H9 (cell line): ENCODE data around the gene CRYBG2. TPM values are rescaled to one million over a fixed set of nuclear protein-coding genes. Genes with fewer than 3 reads are reported as not detected.
A peak's percentile ranks its signal among the peaks of the same experiment; 100 is the strongest.

ENCODE experiments used
- DNase-seq: peaks from one replicate; pipeline ENCODE4 v3.0.0-alpha.2; 2017
- H2AFZ ChIP-seq: one replicate; pipeline ENCODE4 v1.6.1; 2013; ENCODE audit warnings: mild to moderate bottlenecking, low read length, control low read depth, moderate library complexity
- H2AK5ac ChIP-seq: 2 replicates; pipeline ENCODE4 v1.6.1; 2013; ENCODE audit warnings: low read length, control low read depth, mixed read lengths; ENCODE audit not compliant: insufficient read length
- H2BK120ac ChIP-seq: one replicate; pipeline ENCODE4 v1.6.1; 2013; ENCODE audit warnings: low read depth, mild to moderate bottlenecking, low read length, control low read depth, inconsistent platforms; ENCODE audit not compliant: poor library complexity, severe bottlenecking
- H2BK12ac ChIP-seq: 2 replicates; pipeline ENCODE4 v1.6.1; 2013; ENCODE audit warnings: low read length, control low read depth, mixed read lengths, low read depth; ENCODE audit not compliant: insufficient read length
- H2BK15ac ChIP-seq: 2 replicates; pipeline ENCODE4 v1.6.1; 2013; ENCODE audit warnings: low read depth, low read length, control low read depth
- H2BK20ac ChIP-seq: one replicate; pipeline ENCODE4 v1.6.1; 2013; ENCODE audit warnings: low read depth, mild to moderate bottlenecking, low read length, control low read depth, inconsistent platforms; ENCODE audit not compliant: poor library complexity, severe bottlenecking
- H2BK5ac ChIP-seq: 2 replicates; pipeline ENCODE4 v1.6.1; 2013; ENCODE audit warnings: low read length, control low read depth, mixed read lengths; ENCODE audit not compliant: insufficient read length
- H3K14ac ChIP-seq: 2 replicates; pipeline ENCODE4 v1.6.1; 2013; ENCODE audit warnings: low read length, control low read depth; ENCODE audit not compliant: insufficient read depth
- H3K18ac ChIP-seq: 2 replicates; pipeline ENCODE4 v1.6.1; 2013; ENCODE audit warnings: low read depth, mild to moderate bottlenecking, mixed read lengths, low read length, control low read depth; ENCODE audit not compliant: insufficient read length
- H3K23ac ChIP-seq: 2 replicates; pipeline ENCODE4 v1.6.1; 2013; ENCODE audit warnings: low read length, control low read depth, mixed read lengths, low read depth; ENCODE audit not compliant: insufficient read length
- H3K23me2 ChIP-seq: 2 replicates; pipeline ENCODE4 v1.6.1; 2013; ENCODE audit warnings: low read depth, mild to moderate bottlenecking, mixed read lengths, low read length, control low read depth; ENCODE audit not compliant: insufficient read length, poor library complexity, severe bottlenecking
- H3K27ac ChIP-seq: 2 replicates; pipeline ENCODE4 v1.5.1; 2013; ENCODE audit warnings: low read length, control low read depth, mixed read lengths, low read depth; ENCODE audit not compliant: insufficient read length
- H3K27me3 ChIP-seq: 2 replicates; pipeline ENCODE4 v1.6.1; 2013; ENCODE audit warnings: low read length, control low read depth, inconsistent platforms; ENCODE audit not compliant: insufficient read depth
- H3K4ac ChIP-seq: 2 replicates; pipeline ENCODE4 v1.6.1; 2013; ENCODE audit warnings: low read depth, mild to moderate bottlenecking, control low read depth, inconsistent platforms, low read length, moderate library complexity
- H3K4me1 ChIP-seq: 2 replicates; pipeline ENCODE4 v1.6.1; 2013; ENCODE audit warnings: low read length, control low read depth, inconsistent platforms; ENCODE audit not compliant: insufficient read depth
- H3K4me2 ChIP-seq: 2 replicates; pipeline ENCODE4 v1.6.1; 2013; ENCODE audit warnings: low read length, control low read depth, mixed read lengths; ENCODE audit not compliant: insufficient read length, insufficient read depth
- H3K56ac ChIP-seq: 2 replicates; pipeline ENCODE4 v1.6.1; 2013; ENCODE audit warnings: low read depth, mild to moderate bottlenecking, mixed read lengths, low read length, control low read depth; ENCODE audit not compliant: insufficient read length
- H3K79me1 ChIP-seq: 2 replicates; pipeline ENCODE4 v1.6.1; 2013; ENCODE audit warnings: low read depth, mild to moderate bottlenecking, moderate library complexity, low read length, control low read depth, inconsistent platforms; ENCODE audit not compliant: insufficient read depth, poor library complexity, severe bottlenecking
- H3K79me2 ChIP-seq: 2 replicates; pipeline ENCODE4 v1.6.1; 2013; ENCODE audit warnings: low read length, control low read depth, inconsistent platforms; ENCODE audit not compliant: insufficient read depth
- H3K9ac ChIP-seq: 2 replicates; pipeline ENCODE4 v1.6.1; 2013; ENCODE audit warnings: low read length, control low read depth, mixed read lengths; ENCODE audit not compliant: insufficient read length; ENCODE audit errors: extremely low read depth
- H3K9me3 ChIP-seq: one replicate; pipeline ENCODE4 v1.6.1; 2013; ENCODE audit warnings: low read depth, low read length, inconsistent platforms; ENCODE audit not compliant: control insufficient read depth
- H3T11ph ChIP-seq: one replicate; pipeline ENCODE4 v1.6.1; 2013; ENCODE audit warnings: mild to moderate bottlenecking, low read length, control low read depth, inconsistent platforms
- H4K20me1 ChIP-seq: one replicate; pipeline ENCODE4 v1.6.1; 2013; ENCODE audit not compliant: control insufficient read depth, insufficient read length, insufficient read depth
- H4K5ac ChIP-seq: 2 replicates; pipeline ENCODE4 v1.6.1; 2013; ENCODE audit warnings: low read depth, mild to moderate bottlenecking, mixed read lengths, low read length, control low read depth; ENCODE audit not compliant: insufficient read length
- H4K8ac ChIP-seq: replicated peaks from 2 replicates; pipeline ENCODE4 v1.6.1; 2013; ENCODE audit warnings: low read length, control low read depth, mixed read lengths, low read depth; ENCODE audit not compliant: insufficient read length
- H4K91ac ChIP-seq: 2 replicates; pipeline ENCODE4 v1.6.1; 2013; ENCODE audit warnings: low read depth, mild to moderate bottlenecking, moderate library complexity, mixed read lengths, low read length, control low read depth; ENCODE audit not compliant: insufficient read length
- H3K27ac Mint-ChIP-seq, 3 experiments: 2 replicates in 2 of 3; 3 replicates in 1 of 3; pipeline ENCODE4 v1.8.0; 2020 to 2021; ENCODE audit warnings: mixed read lengths in 3 of 3, mild to moderate bottlenecking in 1 of 3, moderate library complexity in 1 of 3
- H3K27me3 Mint-ChIP-seq: 2 replicates; pipeline ENCODE4 v1.8.0; 2021; ENCODE audit warnings: low read depth, mild to moderate bottlenecking, moderate library complexity, mixed read lengths
- H3K36me3 Mint-ChIP-seq, 3 experiments: 2 replicates in 2 of 3; 3 replicates in 1 of 3; pipeline ENCODE4 v1.8.0; 2020 to 2021; ENCODE audit warnings: low read depth in 3 of 3, mixed read lengths in 3 of 3; ENCODE audit not compliant: insufficient read depth in 1 of 3
- H3K4me1 Mint-ChIP-seq, 2 experiments: 2 replicates each; pipeline ENCODE4 v1.8.0; 2020; ENCODE audit warnings: mixed read lengths in 2 of 2
- H3K4me3 Mint-ChIP-seq, 2 experiments: 2 replicates in 1 of 2; 3 replicates in 1 of 2; pipeline ENCODE4 v1.8.0; 2020 to 2021; ENCODE audit warnings: mild to moderate bottlenecking in 2 of 2, mixed read lengths in 2 of 2, moderate library complexity in 1 of 2
- H3K9me3 Mint-ChIP-seq, 2 experiments: 2 replicates in 1 of 2; 3 replicates in 1 of 2; pipeline ENCODE4 v1.8.0; 2020; ENCODE audit warnings: mild to moderate bottlenecking in 2 of 2, mixed read lengths in 2 of 2, moderate library complexity in 1 of 2
- WGBS: extraction: QIAGEN DNeasy Blood & Tissue Kit; methylation state at CpG from one replicate; pipeline ENCODE4 v1.1.7; 2013; ENCODE audit warnings: missing lambda C conversion rate, low lambda C conversion rate, mixed read lengths; ENCODE audit not compliant: insufficient read length; ENCODE audit errors: extremely low coverage; 5-methylcytosine and 5-hydroxymethylcytosine counted together
- total RNA-seq: library from RNA; stranded (reverse); gene quantifications from 2 replicates; pipeline ENCODE4 v1.2.1, GENCODE V29; 2021
- TF ChIP-seq, protein P1 (sequence below): fragments of 200-600 bp; sonication (generic); conservative IDR thresholded peaks from 3 replicates; pipeline ENCODE4 v1.8.0; 2021; ENCODE audit warnings: antibody characterized with exemption, mild to moderate bottlenecking

The CRYBG2 gene
- total RNA-seq, 1 experiment from 2014 or later = 12.8 TPM

DNA sequence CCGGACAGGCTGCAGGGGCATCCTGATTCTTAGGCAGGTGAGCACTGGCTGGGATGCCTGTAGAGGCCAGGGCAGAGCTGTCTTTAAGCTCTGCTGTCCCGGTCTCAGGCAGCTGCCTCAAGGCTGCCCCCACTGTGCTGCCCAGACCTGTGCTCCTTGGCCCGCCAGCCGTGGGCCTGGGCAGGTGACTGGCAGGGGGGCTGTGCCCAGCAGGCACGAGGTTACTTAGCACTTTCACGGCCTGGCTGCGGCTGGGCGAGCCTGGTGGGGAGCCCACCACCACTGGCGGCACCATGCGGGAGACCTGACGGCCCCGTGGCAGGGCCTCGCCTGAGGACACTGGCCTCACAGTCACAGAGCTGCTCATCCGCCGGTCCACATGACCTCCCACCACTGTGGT is 8.2 kb downstream of the CRYBG2 start:
- no peak overlapping the region for H2BK15ac ChIP-seq
- no peak overlapping the region for H4K91ac ChIP-seq
- no peak overlapping the region for H3T11ph ChIP-seq
- H3K4me2 ChIP-seq = no peak overlapping the region
- H2BK12ac ChIP-seq = no peak overlapping the region
- peak; percentile 30 for DNase-seq
- H3K4me1 ChIP-seq = peaks cover 3% of the 10 kb centered on the region; the same call in 1 of the 2 replicates
- H3K18ac ChIP-seq = no peak overlapping the region
- H3K27ac Mint-ChIP-seq = no peak overlapping the region
- no peaks in the 10 kb centered on the region for H3K79me1 ChIP-seq
- no peak overlapping the region for H4K5ac ChIP-seq
- TF ChIP-seq, protein P1, sequence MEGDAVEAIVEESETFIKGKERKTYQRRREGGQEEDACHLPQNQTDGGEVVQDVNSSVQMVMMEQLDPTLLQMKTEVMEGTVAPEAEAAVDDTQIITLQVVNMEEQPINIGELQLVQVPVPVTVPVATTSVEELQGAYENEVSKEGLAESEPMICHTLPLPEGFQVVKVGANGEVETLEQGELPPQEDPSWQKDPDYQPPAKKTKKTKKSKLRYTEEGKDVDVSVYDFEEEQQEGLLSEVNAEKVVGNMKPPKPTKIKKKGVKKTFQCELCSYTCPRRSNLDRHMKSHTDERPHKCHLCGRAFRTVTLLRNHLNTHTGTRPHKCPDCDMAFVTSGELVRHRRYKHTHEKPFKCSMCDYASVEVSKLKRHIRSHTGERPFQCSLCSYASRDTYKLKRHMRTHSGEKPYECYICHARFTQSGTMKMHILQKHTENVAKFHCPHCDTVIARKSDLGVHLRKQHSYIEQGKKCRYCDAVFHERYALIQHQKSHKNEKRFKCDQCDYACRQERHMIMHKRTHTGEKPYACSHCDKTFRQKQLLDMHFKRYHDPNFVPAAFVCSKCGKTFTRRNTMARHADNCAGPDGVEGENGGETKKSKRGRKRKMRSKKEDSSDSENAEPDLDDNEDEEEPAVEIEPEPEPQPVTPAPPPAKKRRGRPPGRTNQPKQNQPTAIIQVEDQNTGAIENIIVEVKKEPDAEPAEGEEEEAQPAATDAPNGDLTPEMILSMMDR = no peak
- H3K27ac ChIP-seq = no peak overlapping the region
- WGBS = no CpG with 5 or more reads among the region's 15 CpGs
- H3K36me3 Mint-ChIP-seq = no peaks in the 10 kb centered on the region; a peak in 2 of 7 replicates
- no peaks in the 10 kb centered on the region for H3K79me2 ChIP-seq
- H3K23ac ChIP-seq = no peak overlapping the region
- H2AK5ac ChIP-seq = no peak overlapping the region
- H2AFZ ChIP-seq = no peak overlapping the region
- H4K8ac ChIP-seq = no peak overlapping the region
- H3K14ac ChIP-seq = no peak overlapping the region
- no peak overlapping the region for H2BK20ac ChIP-seq
- H3K23me2 ChIP-seq = no peaks in the 10 kb centered on the region
- H2BK5ac ChIP-seq = no peak overlapping the region
- H3K9me3 ChIP-seq = no peaks in the 10 kb centered on the region
- no peak overlapping the region for H3K4ac ChIP-seq
- H3K9me3 Mint-ChIP-seq = no peaks in the 10 kb centered on the region
- H3K27me3 ChIP-seq = no peaks in the 10 kb centered on the region
- H3K4me1 Mint-ChIP-seq = peaks cover 12 to 13% of the 10 kb centered on the region in 2 experiments
- H4K20me1 ChIP-seq = no peaks in the 10 kb centered on the region
- no peak overlapping the region for H2BK120ac ChIP-seq
- H3K9ac ChIP-seq = no peak overlapping the region
- peaks cover 5% of the 10 kb centered on the region for H3K27me3 Mint-ChIP-seq
- H3K4me3 Mint-ChIP-seq = no peak overlapping the region
- no peak overlapping the region for H3K56ac ChIP-seq
